HG02981 (cell line): Measurements from ENCODE around the gene ARMCX1.
"Not testable (repeated sequence)": the region's sequence is repeated elsewhere in the genome, so short reads cannot be mapped to it uniquely, and the experiment has no call there.

ENCODE experiments used
- ATAC-seq: cut with Tn5 transposase; IDR thresholded peaks from one replicate; pipeline ENCODE4 v1.9.1; 2021; ENCODE audit warnings: mild to moderate bottlenecking, moderate library complexity; ENCODE audit not compliant: unreplicated experiment

Gene ARMCX1

DNA sequence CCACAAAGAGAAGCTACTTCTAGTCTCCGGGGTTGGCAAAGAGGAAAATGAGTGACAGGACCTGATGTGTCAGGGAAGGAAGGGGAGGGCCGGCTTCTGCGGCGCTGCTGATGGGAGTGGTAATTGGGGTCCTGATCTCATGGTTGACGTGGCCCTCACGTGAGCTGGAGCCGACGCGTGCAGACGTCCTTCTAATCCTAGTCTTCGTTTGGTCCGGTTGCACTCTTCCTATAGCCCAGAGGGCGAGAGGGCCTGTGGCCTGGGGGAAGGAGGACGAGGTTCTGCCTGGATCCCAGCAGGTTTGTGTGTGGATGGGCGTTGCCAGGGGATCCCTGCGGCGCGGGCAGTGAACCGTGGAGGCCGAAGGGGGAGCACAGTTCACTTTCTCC, at the start of gene ARMCX1:
TSS of gene ARMCX1 (plus strand) at position 186 of the 389 bp plus-strand sequence. CDS start 2,384 bp downstream, outside the sequence.
- ATAC-seq, result no peak

DNA sequence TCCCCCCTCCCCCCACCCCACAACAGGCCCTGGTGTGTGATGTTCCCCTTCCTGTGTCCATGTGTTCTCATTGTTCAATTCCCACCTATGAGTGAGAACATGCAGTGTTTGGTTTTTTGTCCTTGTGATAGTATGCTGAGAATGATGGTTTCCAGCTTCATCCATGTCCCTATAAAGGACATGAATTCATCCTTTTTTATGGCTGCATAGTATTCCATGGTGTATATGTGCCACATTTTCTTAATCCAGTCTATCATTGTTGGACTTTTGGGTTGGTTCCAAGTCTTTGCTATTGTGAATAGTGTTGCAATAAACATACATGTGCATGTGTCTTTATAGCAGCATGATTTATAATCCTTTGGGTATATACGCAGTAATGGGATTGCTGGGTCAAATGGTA, 47.4 kb upstream of the ARMCX1 start:
- not testable (repeated sequence) for ATAC-seq

DNA sequence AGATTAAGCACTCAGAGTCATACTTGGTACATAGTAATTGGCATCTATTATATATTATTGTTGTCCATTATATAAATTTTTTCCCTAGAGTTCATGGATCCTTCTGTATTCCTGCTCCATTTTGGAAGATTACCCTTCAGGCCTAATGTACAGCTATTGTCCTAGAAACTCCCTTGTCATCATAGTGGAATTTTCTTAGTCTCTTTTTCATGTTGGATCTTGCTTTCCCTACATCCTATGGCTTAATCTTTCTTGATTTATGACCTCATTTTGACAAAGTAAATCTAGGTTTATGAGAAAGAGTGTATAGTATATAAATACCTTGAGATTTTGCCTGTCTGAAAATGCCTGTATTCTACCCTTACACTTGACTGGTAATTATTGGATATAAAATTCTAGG, 43.0 kb upstream of the ARMCX1 start:
- no peak for ATAC-seq

DNA sequence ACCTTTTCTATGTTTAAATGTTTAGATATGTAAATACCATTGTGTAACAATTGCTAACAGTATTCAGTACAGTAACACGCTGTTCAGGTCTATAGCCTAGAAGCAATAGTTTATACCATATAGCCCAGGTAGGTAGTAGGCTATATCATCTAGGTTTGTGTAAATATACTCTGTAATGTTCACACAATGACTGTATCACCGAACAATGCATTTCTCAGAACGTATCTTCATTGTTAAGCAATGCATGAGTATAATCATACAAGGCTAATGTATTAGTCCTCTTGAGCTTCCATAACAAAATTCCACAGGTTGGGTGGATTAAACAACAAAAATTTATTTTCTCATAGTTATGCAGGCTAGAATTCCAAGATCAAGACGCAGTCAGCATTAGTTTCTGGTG, 42.4 kb upstream of the ARMCX1 start:
- no peak for ATAC-seq

DNA sequence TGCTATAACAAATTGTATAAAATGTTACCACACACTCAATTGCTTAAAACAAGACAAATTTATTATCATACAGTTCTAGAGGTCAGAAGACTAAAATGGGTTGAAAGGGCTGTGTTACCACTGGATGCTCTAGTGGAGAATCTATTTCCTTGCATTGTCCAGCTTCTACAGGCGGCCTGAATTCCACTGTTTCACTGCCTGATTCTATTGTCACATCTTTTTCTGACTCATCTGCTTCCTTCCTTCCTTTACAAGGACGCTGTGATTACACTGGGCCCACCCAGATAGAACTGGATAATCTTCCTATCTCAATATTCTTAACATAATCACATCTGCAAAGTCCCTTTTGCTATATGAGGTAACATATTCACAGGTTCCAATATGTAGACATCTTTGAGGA, 19.4 kb upstream of the ARMCX1 start:
- no peak for ATAC-seq

DNA sequence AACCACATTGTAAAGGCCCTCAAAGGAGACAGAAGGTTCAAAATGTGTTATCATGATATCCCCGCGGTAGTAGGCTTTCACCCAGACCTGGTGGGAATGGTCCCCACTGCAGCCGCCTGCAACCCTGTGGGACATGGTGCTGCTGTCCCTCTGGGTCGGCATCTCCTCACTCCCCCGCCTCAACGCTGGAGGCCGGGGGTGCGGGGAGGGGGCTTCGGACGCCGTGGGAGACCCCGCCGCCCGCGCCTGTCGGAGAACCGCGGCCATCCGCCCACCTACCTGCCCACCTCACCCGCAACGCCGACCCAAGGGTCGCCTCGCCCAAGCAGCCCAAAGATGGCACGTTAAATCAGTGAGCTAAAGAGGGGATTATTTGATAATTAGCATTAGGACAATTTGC, 11.2 kb upstream of the ARMCX1 start:
- no peak for ATAC-seq

DNA sequence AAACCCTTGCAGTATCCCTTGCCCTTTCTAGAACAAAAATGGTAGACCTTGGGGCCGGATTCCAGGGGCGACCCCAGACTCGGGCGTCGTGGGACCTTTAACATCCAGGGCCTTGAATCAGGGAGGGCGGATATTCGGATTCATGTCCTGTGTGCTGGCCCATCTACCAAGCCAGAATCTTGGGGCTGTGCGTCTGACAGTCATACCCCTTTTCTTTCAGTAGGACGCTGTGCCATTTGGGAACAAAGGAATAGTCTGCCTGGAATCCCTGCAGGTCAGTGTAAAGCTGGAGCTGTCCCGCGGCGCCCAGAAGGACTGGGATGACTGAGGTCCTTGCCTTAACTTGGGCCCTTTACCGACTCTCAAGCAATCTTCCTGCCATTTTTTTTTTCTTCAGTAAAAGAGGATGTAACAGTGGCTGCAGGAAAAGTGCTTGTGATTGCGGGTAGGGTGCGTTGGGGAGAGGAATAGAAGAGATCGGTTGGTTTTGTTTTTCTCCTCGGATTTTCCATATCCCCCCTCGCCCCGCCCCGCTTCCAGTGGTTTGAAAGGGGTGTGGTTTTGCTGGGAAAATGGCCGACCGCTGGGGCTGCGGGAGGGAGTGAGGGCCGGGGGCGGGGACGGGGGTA, 518 bp downstream of the ARMCX1 start:
- no peak for ATAC-seq

DNA sequence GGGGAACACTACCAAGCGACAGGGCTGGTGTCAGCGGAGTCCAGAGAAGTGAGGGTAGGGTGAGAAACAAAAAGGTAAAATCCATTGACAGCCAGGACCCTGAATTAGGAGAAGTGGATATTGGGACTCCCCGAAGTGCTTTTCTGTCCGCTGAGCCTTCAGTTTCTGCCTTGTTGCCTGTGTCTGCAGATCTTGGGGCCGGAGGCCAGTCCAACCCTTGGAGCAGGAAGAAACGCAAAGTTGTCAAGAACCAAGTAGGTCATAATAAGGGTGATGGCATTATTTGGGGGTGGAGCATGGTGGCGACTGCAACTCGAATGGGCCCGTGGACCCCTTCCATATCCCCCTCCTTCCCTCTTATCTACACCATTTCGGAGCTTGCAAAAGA, 1.0 kb downstream of the ARMCX1 start:
- ATAC-seq, result no peak

DNA sequence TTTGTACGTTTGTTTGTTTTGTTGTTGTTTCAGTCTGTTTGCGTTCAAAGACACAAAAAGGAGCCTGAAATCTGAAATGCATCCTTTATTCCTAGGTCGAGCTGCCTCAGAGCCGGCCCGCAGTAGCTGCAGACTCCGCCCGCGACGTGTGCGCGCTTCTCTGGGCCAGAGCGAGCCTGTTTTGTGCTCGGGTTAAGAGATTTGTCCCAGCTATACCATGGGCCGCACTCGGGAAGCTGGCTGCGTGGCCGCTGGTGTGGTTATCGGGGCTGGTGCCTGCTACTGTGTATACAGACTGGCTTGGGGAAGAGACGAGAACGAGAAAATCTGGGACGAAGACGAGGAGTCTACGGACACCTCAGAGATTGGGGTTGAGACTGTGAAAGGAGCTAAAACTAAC, 2.4 kb downstream of the ARMCX1 start:
- ATAC-seq, result no peak

DNA sequence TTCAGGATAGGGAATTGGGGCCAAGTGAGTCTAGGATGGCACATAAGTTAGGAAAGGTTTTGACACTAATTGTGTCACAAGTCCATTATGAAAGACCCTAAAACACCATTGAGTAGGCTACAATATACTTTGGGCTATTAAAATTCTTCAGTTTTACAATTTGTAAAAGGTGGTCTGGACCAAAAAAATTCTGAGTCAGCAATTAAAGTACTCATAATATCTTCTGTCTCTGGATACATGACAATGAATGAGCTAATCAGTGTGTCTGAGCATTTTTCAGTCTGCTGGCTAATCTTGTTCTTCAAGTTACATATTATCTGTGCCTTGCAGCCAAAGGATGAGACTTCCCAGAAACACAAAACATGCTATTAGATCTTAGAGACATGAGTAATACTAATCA, 14.3 kb downstream of the ARMCX1 start:
- ATAC-seq, result no peak

DNA sequence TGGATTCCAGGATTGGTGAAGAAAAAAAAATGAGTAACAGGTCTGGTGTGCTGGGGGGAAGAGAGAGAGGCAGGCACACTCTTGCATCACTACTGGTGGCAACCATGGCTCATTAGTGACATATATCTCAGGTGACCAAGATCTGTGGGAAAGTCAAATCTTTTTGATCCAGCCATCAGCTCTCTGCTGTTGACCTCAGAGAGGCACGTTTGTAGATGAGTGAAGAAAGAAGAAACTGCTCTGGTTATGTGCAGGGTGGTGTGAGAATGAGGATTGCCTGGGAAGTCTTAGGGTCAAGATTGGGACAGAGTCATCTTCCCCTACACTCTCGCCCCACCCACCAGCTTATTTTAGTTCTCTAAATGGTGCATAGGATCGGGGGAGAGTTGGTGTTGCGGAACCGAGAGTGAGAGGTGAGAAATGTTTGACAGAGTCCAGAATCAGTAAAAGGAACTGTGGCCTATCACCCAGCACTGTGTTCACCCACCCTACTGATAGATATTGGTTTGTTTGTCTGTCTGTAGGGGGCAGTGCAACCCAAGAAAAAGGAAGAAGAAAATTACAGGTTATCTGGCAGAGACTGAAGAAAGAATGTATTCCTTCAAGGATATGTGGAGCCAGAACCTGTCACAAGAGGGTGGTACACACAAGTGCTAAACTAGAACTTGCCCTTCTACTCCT, 45.5 kb downstream of the ARMCX1 start:
- ATAC-seq, result peak; percentile 98

DNA sequence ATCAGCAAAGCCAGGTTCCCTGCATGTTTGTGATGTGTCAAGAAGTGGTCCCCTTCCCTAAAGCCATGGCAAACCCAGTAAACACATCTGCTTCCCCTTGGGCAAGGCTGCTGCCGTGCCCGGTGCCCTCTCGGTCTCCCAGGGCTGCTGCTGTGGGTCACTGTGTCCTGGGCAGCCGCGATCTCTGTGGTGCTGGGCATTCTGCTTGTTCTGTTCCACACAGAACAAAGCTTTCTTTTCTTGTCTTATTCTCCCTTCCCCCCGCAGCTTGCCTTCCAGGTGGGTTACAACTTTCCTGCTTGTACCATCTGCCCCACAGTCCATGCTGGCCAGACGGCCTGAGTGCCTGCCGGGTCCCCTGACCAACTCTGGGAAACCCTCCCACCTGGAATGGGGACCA, 49.2 kb downstream of the ARMCX1 start:
- ATAC-seq, result not testable (repeated sequence)

DNA sequence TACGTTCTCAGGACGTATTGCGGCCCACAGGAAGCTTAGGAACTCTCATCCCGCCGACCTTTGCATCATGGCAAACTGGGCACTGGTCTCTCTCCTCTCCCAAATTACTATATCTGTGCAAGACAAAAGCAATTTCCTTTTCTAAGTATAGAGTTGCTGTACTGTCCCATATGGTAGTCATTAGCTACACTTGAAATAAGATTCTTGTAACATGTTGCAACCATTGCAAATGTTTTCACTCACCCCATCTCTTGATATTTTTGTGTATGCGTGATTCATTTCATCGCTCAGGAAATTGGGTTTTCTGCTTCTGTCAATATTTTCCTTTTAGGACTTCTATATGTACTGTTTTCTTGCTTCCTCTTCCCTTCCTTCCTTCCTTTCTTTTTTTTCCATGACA, 51.7 kb downstream of the ARMCX1 start:
- ATAC-seq, result no peak
